Esophagus squamous epithelium (tissue), 4 donors: Measurements from ENCODE around the gene FIP1L1.
A peak's percentile ranks its signal among the peaks of the same experiment; 100 is the strongest.

Experiments
- CTCF ChIP-seq, 6 experiments: fragments of 450-650 bp in 4 of 6; fragments of 200-600 bp in 2 of 6; sonication (generic) in 2 of 6; IDR thresholded peaks; one replicate each; pipeline ENCODE4 v1.5.1; 2016 to 2019; ENCODE audit warnings: antibody characterized with exemption in 6 of 6, mild to moderate bottlenecking in 4 of 6, moderate library complexity in 4 of 6
- POLR2A ChIP-seq, 4 donors: fragments of 450-650 bp; IDR thresholded peaks; one replicate each; pipeline ENCODE4 v1.6.1; 2017; ENCODE audit warnings: antibody characterized with exemption in 4 of 4, mild to moderate bottlenecking in 4 of 4, moderate library complexity in 3 of 4

- TF ChIP-seq CTCF (IDR thresholded peaks at IDR 0.05) (peak in 1 of 6 experiments; percentile 24), POLR2A (IDR thresholded peaks at IDR 0.05) (no peak)
Measured at GRCh38 chr4:53505947-53506346, 128.5 kb downstream of the FIP1L1 start.
